Measurements from ENCODE around the gene ZBED4. TPM values are rescaled to one million over a fixed set of nuclear protein-coding genes. Genes with fewer than 3 reads are reported as not detected.
A peak's percentile ranks its signal among the peaks of the same experiment; 100 is the strongest.

The ZBED4 gene
- total and polyA plus RNA-seq, 2 experiments from 2014 or later = 8.5 to 31.9 TPM

DNA sequence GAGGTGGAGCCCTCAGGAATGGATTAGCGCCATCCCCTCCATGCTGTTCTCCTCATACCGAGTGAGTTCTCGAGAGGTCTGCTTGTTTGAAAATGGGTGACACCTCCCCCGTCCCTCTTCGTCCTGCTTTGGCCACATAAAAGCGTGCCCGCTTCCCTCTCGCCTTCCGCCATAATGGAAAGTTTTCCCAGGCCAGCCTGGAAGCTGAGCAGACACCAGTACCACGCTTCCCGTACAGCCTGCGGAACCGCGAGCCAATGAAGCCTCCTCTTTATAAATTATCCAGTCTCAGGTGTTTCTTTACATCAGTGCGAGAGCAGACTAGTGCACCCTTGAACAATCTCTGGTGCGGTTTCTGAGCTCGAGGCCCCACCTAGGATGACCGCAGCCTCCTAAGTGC lies 51.8 kb downstream of the ZBED4 start:
- Mint-ChIP-seq H3K4me3 (no peak overlapping the region), H3K4me1 (0 out of 3 replicates have a peak, but pooled peaks cover 3% of the 10 kb centered on the region), H3K9me3 (peaks cover 16% of the 10 kb centered on the region), H3K27me3 (ENCODE audit: insufficient read depth, low read depth, poor library complexity) (peaks cover 17% of the 10 kb centered on the region), H3K27ac (no peak overlapping the region), H3K36me3 (ENCODE audit: low read depth) (peaks cover 47% of the 10 kb centered on the region)
- Histone ChIP-seq H3K27ac (ENCODE audit: low read depth) (no peak overlapping the region), H3K9me2 (ENCODE audit: insufficient read depth) (no peaks in the 10 kb centered on the region), H3K79me2 (replicated peaks; ENCODE audit: insufficient read depth) (no peaks in the 10 kb centered on the region), H3K4me3 (no peak overlapping the region), H3F3A (replicated peaks; ENCODE audit: low read depth) (peaks cover 21% of the 10 kb centered on the region), H3K4me2 (no peak overlapping the region), H3K4me1 (ENCODE audit: insufficient read depth) (no peaks in the 10 kb centered on the region), H2AFZ (no peak overlapping the region), H4K20me1 (replicated peaks; ENCODE audit: insufficient read depth) (no peaks in the 10 kb centered on the region), H3K36me3 (ENCODE audit: insufficient read depth) (no peaks in the 10 kb centered on the region), H3K27me3 (ENCODE audit: insufficient read depth) (no peaks in the 10 kb centered on the region)
- TF ChIP-seq ZNF331 (CRISPR knock-in tag; IDR thresholded peaks at IDR 0.05; ENCODE audit: low read depth) (no peak), EZH2phosphoT487 (IDR thresholded peaks at IDR 0.05; ENCODE audit: unreplicated experiment) (no peak), STAT1 (IDR thresholded peaks at IDR 0.05; ENCODE audit: unreplicated experiment) (no peak), EZH2 (IDR thresholded peaks at IDR 0.05; ENCODE audit: low read depth, unreplicated experiment) (no peak), JUNB (IDR thresholded peaks at IDR 0.05; ENCODE audit: unreplicated experiment) (no peak), CTCF (conservative IDR thresholded peaks at IDR 0.05; ENCODE audit: low read depth in 2 of 2) (no peak), ZNF114 (CRISPR knock-in tag; IDR thresholded peaks at IDR 0.05) (no peak)
- DNase-seq (ENCODE audit: low spot score) (no peak), ATAC-seq (peak; percentile 38)

DNA sequence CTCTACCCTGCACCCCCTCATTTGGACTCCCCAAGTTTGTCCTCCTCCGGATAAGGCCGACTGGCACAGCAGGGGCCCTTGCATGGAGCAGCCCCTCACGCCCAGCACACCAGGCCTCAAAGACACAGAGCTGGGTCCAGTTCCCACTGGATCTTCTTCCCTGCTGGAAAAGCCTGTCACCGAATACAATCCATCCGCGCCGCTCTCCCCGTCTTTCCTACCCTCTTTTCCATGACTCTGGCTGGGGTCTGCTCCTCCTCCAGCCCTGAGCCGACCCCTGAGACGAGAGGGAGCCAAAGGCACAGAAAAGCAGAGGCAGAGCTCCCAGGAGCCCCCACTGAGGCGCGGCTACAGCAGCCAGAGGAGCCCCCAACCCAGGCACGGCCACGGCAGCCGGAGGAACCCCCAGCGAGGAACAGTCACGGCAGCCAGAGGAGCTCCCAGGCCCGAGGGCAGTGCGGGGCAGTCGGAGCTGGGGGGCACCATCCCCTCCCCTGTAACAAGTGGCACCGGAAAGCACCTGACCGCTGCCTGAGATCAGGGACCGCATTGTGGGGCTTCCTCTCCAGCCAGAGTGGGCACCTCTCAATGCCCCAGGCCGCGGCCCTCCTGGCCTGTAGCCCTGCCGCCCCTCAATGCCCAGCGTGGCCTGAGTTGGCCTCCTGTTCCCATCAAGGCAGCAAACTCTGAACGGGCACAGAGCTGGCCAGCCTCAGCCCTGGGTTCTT lies 52.6 kb downstream of the ZBED4 start:
- Histone ChIP-seq H3K4me1 (ENCODE audit: insufficient read depth) (no peaks in the 10 kb centered on the region), H2AFZ (no peak overlapping the region), H3K4me2 (no peak overlapping the region), H3K36me3 (ENCODE audit: insufficient read depth) (no peaks in the 10 kb centered on the region), H3K27ac (ENCODE audit: low read depth) (no peak overlapping the region), H3K9me2 (ENCODE audit: insufficient read depth) (no peaks in the 10 kb centered on the region), H3K27me3 (ENCODE audit: insufficient read depth) (no peaks in the 10 kb centered on the region), H4K20me1 (replicated peaks; ENCODE audit: insufficient read depth) (no peaks in the 10 kb centered on the region), H3K79me2 (replicated peaks; ENCODE audit: insufficient read depth) (no peaks in the 10 kb centered on the region), H3F3A (replicated peaks; ENCODE audit: low read depth) (peaks cover 18% of the 10 kb centered on the region), H3K4me3 (no peak overlapping the region)
- DNase-seq (ENCODE audit: low spot score) (no peak), ATAC-seq (no peak)
- Mint-ChIP-seq H3K4me1 (no peaks in the 10 kb centered on the region), H3K27ac (no peak overlapping the region), H3K4me3 (no peak overlapping the region), H3K27me3 (ENCODE audit: insufficient read depth, low read depth, poor library complexity) (peaks cover 14% of the 10 kb centered on the region), H3K9me3 (peaks cover 11% of the 10 kb centered on the region), H3K36me3 (ENCODE audit: low read depth) (peaks cover 40% of the 10 kb centered on the region)
- TF ChIP-seq POLR2AphosphoS5 (IDR thresholded peaks at IDR 0.05; ENCODE audit: low read depth) (no peak), NANOG (IDR thresholded peaks at IDR 0.05; ENCODE audit: borderline replicate concordance) (no peak), EZH2phosphoT487 (IDR thresholded peaks at IDR 0.05; ENCODE audit: unreplicated experiment) (no peak), JUNB (IDR thresholded peaks at IDR 0.05; ENCODE audit: unreplicated experiment) (no peak), CTCF (conservative IDR thresholded peaks at IDR 0.05; ENCODE audit: low read depth in 2 of 2) (no peak), ZNF331 (CRISPR knock-in tag; IDR thresholded peaks at IDR 0.05; ENCODE audit: low read depth) (no peak), STAT1 (IDR thresholded peaks at IDR 0.05; ENCODE audit: unreplicated experiment) (no peak)
- TF ChIP-seq, protein P1, sequence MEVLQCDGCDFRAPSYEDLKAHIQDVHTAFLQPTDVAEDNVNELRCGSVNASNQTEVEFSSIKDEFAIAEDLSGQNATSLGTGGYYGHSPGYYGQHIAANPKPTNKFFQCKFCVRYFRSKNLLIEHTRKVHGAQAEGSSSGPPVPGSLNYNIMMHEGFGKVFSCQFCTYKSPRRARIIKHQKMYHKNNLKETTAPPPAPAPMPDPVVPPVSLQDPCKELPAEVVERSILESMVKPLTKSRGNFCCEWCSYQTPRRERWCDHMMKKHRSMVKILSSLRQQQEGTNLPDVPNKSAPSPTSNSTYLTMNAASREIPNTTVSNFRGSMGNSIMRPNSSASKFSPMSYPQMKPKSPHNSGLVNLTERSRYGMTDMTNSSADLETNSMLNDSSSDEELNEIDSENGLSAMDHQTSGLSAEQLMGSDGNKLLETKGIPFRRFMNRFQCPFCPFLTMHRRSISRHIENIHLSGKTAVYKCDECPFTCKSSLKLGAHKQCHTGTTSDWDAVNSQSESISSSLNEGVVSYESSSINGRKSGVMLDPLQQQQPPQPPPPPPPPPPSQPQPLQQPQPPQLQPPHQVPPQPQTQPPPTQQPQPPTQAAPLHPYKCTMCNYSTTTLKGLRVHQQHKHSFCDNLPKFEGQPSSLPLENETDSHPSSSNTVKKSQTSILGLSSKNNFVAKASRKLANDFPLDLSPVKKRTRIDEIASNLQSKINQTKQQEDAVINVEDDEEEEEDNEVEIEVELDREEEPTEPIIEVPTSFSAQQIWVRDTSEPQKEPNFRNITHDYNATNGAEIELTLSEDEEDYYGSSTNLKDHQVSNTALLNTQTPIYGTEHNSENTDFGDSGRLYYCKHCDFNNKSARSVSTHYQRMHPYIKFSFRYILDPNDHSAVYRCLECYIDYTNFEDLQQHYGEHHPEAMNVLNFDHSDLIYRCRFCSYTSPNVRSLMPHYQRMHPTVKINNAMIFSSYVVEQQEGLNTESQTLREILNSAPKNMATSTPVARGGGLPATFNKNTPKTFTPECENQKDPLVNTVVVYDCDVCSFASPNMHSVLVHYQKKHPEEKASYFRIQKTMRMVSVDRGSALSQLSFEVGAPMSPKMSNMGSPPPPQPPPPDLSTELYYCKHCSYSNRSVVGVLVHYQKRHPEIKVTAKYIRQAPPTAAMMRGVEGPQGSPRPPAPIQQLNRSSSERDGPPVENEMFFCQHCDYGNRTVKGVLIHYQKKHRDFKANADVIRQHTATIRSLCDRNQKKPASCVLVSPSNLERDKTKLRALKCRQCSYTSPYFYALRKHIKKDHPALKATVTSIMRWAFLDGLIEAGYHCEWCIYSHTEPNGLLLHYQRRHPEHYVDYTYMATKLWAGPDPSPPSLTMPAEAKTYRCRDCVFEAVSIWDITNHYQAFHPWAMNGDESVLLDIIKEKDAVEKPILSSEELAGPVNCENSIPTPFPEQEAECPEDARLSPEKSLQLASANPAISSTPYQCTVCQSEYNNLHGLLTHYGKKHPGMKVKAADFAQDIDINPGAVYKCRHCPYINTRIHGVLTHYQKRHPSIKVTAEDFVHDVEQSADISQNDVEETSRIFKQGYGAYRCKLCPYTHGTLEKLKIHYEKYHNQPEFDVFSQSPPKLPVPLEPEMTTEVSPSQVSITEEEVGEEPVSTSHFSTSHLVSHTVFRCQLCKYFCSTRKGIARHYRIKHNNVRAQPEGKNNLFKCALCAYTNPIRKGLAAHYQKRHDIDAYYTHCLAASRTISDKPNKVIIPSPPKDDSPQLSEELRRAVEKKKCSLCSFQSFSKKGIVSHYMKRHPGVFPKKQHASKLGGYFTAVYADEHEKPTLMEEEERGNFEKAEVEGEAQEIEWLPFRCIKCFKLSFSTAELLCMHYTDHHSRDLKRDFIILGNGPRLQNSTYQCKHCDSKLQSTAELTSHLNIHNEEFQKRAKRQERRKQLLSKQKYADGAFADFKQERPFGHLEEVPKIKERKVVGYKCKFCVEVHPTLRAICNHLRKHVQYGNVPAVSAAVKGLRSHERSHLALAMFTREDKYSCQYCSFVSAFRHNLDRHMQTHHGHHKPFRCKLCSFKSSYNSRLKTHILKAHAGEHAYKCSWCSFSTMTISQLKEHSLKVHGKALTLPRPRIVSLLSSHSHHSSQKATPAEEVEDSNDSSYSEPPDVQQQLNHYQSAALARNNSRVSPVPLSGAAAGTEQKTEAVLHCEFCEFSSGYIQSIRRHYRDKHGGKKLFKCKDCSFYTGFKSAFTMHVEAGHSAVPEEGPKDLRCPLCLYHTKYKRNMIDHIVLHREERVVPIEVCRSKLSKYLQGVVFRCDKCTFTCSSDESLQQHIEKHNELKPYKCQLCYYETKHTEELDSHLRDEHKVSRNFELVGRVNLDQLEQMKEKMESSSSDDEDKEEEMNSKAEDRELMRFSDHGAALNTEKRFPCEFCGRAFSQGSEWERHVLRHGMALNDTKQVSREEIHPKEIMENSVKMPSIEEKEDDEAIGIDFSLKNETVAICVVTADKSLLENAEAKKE (CRISPR knock-in tag; IDR thresholded peaks at IDR 0.05) = no peak
